HuH-7.5 (cell line): ENCODE measurements around the gene RDH14.

ENCODE experiments used
- DNase-seq: peaks from one replicate; pipeline ENCODE4 v3.0.0; 2011; ENCODE audit warnings: low spot score

RDH14 gene

DNA sequence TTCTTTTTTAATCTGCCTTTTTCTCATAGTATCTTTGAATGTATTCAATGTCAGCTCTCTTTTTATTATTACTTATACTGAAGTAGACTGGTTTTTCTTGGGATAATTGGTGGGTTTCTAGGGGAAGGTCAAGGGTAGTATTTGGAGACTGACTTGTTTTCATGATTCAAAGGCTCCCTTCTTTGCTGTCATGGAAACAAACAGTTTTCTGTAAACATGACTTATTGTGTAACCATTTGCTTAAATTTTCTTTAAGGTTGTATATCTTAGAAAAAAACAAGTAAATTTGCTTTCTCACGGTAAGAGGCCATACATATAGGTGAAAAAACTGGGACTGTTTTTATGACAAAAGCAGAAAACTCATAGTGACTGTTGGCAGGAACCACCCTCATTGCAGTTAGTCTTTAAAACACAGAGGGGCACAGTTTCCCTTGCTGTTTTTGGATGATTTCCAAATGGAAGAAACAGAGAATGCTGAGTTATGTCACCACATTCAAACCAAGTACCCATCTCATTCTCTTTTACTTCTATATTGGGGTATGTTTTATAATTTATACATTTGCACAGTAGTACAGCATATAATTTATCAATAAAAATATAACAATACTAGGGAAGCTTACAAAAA is 5.8 kb upstream of the RDH14 start:
- no peak for DNase-seq

GRCh38 chr2:18560797-18561085 is 288 bp upstream of the RDH14 start:
- DNase-seq: no peak

GRCh38 chr2:18559531-18560030 is 872 bp downstream of the RDH14 start:
- DNase-seq: no peak

DNA sequence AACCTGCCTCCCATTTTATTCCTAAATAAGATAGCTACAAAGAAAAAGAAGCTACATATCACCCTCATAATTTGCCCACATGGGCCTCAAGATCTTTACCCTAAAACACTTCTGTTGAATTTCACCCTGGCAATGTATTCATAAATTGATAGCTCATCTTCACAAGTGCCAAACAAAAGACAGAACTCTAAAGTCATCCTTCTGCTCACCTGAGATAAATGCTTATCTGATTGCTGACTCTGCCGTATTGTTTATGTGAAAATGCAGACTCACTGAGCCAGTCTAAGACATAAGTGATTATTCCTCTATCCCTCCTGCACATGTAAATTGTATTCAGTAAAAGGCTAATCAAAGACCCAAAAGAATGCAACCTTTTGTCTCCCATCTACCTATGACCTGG is 2.0 kb downstream of the RDH14 start:
- DNase-seq: no peak

DNA sequence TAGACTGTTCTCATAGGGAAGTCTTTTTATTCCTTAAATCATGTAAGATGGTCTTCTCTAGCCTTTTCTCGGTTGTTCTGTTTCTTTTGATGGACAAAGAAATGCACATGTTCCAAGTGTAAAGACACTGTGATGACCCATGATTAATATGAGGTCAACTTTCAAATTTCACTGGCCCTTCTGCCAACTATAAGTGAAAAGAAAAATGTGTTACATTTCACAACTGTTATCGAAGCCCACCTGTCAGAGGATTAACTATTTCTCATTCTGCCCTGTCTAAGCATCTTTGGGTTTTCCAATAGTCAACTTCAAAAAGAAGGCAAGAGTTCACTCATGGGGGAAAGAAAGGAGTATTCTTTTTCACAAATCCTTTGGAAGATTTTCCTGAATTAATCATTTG is 3.3 kb downstream of the RDH14 start:
- no peak for DNase-seq

- DNase-seq: no peak
Observed at GRCh38 chr2:18552351-18553077, 7.9 kb downstream of the RDH14 start.

GRCh38 chr2:18551623-18552022 is 8.8 kb downstream of the RDH14 start:
- DNase-seq: no peak

DNA sequence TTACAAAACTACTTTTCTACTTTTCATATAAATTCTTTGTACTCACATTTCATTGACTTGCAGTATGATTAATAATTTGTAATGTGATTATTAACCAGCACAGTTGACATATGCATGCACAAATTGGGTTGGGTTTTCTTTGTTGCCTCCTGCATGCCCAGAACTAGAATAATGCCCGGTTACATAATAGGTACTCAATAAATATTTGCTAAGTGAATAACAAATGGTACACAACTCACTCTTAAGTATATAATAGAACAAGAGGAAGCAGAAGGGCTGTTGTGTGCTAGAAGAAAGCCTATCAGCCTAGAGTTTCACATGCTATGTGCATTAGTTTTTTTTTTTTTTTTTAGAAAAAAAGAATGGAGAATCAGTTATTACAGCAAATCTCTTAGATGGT is 9.3 kb downstream of the RDH14 start:
- DNase-seq: no peak

- DNase-seq: no peak
Observed at GRCh38 chr2:18550433-18550832, 10.0 kb downstream of the RDH14 start.

- DNase-seq: no peak
Observed at GRCh38 chr2:18549083-18549482, 11.4 kb downstream of the RDH14 start.

DNA sequence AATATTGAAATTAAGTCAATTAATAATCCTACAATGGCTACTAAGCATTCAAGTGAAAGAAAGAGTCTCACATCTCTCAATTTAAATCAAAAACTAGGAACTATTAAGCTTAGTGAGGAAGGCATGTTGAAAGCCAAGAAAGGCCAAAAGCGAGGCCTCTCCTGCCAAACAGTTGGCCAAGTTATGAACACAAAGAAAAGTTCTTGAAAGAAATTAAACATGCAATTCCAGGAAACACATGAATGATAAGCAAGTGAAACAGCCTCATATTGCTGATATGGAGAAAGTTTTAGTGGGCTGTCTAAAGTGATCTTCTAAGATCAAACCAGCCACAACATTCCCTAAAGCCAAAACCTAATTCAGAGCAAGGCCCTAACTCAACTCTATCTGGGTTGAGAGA is 11.8 kb downstream of the RDH14 start:
- no peak for DNase-seq

DNA sequence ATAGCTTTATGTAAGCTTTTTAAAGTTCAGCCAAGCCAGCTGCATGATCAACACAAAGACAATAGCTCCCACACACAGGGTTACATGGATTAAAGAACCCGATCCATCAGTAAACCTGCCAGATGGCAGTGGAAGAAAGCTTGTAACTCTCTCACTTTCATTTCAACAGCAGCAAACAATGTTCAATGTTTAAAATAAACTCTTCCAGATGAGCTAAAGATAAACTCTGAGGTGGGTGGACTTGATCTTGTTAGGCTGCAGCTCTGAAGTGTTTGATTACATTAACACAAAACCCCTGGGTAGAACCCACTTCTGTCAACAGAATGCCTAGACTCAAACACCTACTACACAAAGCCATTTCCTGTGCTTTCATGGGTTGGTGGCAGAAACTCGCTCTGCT is 13.9 kb downstream of the RDH14 start:
- DNase-seq: no peak

DNA sequence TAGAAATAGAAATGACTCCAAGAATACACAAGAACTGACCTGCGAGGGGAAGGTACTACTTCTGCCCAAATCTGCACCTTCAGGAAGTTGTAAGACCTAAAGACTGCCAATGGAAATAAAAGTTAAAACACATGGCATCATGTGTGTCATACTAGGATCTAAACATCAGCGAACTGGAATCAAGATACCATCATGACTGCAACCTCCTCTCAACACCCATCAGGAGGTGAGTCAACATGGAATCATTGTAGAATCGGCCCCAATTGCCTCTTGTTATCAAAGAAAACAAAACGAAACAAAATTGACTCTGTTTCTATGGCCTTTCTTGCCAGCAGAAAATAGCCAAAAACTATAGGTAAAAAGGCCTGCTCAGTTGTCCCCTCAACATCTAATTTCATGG is 15.1 kb downstream of the RDH14 start:
- DNase-seq: no peak

DNA sequence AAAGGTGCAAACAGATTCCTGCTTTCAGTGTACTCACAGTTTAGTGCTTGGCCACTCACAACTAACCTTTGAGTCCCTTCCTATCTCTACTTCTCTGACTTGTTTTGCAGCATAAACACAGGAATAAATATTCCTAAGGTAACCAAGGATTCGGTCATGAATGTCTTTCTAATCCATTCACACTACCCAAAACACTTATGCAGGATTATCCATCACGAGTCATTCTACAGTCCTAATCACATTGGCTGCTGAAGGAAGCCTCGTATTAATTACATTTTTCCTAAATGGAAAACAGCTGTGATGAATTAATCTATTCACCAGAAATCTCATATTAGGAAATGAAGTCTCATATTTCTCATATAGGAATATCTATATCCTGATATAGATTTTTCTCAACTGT is 16.3 kb downstream of the RDH14 start:
- no peak for DNase-seq

DNA sequence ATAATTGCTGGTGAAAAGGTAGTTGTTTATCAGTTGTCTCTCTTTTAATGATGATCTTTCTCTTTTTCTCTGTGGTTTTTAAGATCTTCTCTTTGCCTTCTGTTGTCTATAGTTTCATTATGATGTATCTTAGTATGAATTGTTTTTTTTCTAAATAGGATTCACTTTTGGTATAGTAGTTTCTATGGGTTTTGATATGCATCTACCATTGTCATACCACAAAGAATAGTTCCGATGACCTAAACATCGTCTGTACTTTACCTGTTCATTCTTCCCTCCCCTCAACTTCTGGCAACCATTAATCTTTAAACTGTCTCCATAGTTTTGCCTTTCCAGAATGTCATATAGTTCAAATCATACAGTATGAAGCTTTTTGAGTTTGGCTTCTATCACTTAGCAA is 19.6 kb downstream of the RDH14 start:
- no peak for DNase-seq

GRCh38 chr2:18536697-18537096 is 23.8 kb downstream of the RDH14 start:
- no peak for DNase-seq

- no peak for DNase-seq
Observed at GRCh38 chr2:18536100-18536499, 24.4 kb downstream of the RDH14 start.

DNA sequence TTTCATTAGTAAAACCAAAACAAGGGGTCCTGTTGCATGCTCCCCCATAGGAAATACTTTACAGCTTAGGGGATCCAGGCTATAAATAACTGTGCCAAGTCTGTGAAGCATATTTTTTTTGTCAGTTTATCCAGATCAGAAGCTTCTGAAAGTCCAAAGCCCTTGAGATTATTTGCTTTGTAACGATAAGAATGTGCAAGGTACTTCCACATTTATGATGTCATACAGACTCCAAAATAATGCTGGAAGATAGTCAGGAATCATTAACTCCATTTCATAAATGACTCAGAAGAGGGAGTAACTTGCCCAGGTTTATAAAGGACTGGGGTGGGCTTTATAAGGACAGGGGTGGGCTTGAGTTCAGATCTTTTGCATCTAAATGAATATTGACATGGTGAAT is 29.3 kb downstream of the RDH14 start:
- DNase-seq: no peak

DNA sequence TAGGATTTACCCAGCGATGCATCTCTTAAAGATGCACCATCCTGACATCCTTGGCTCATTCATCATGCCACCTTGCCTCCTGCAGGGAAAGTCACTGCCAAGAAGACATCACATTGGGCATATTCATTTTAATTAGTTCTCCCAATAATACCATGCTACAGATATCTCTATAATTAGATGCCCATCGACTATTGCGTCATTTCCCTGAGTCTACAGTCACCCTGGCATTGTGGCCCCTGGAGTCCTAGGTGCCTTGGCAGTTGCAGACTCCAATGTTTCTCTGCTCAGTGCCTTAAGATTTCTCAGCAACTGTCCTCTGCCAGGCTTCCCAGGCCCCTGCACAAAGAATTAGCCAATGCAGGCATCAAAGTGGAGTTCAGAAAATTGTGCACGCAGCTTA is 32.6 kb downstream of the RDH14 start:
- DNase-seq: no peak

DNA sequence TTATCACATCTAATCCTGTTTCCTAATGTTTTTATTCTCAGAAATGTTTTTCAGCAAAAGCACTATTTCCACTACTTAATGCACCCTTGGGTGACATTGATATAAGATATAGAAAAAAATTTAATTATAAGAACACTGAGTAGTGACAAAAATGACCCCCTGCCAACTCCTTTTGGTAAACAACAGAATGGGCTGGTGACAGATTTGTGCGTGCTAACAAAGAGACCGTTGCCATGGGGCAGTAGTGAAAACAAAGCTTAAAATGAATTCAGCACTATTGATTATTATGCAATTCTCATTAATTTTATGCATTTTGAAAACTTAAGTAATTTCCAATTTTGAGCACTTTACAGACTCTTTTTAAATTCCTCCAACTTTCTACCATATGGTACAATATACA is 33.1 kb downstream of the RDH14 start:
- no peak for DNase-seq

GRCh38 chr2:18526429-18526828 is 34.0 kb downstream of the RDH14 start:
- DNase-seq: no peak

DNA sequence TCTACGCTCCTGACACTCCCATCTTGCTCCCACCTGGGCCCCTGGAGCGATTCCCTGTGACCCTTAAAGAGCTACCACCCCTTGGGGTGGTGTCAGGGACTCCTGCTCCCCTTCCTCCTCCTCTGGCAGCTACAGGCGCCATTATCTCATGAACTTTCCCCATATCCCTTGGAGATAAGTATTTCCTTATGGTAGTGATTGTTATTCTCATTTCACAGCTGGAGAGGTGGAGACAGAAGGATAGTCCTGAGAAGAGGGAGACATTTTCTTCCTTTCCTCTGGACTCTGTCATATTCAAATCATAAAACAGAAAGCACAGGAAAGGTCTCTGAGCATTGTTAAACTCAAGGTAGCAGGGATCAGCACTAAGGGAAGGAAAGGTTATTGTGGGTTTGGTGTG is 34.6 kb downstream of the RDH14 start:
- no peak for DNase-seq

DNA sequence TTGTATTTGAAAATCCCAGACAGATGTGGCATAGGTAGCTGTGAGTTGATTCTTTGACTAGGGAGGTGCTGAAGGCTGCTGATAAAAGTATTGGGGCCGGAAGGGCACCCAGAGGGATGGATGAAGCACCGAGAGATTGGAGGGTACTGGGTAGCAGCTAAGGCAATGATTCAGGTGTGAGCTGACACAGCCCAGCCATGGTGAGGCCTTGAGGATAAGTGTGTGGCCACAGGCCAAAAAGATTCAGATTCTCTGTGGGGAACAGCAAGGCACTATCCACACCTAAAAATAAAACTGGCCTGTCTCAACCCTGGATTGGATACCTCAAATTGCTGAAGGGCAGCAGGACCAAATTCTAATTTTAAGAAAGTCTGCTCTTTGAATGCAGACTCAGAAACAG is 35.2 kb downstream of the RDH14 start:
- no peak for DNase-seq

- no peak for DNase-seq
Observed at GRCh38 chr2:18522484-18523146, 37.8 kb downstream of the RDH14 start.
